ENCODE measurements around the gene CRTC1. TPM values are rescaled to one million over a fixed set of nuclear protein-coding genes. Genes with fewer than 3 reads are reported as not detected.

CRTC1 gene
- total and polyA plus RNA-seq, 4 donors, result 1.5 to 3.5 (median 1.9) TPM

DNA sequence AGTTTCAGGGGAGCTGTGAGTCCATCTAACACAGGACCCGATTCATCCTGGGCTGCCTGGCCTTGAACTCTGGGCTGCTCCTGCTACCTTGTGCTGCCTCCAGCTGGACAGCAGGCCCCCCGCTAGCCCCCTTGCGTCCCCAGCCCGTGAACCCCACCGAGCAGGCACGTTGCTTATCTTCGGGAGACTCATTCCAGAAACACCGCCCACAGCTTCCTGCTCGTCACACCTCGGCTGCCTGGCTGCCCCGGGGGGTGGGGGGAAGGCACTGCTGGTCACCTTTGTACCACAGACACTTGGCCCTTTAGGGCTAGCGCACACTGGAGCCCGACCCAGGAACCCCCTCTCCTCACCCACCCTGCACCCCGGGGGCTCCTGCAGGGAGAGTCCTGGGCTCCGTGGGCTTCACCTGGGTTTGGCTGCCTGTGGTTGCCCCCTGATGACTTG lies 48.1 kb downstream of the CRTC1 start:
- Histone ChIP-seq H3K9ac (ENCODE audit: low read depth in 1 of 2, low read length in 2 of 2) (no peak overlapping the region), H3K27me3 (ENCODE audit: control insufficient read depth in 4 of 4, insufficient read depth in 4 of 4, low read length in 3 of 4) (no peaks in the 10 kb centered on the region), H3K27ac (ENCODE audit: low read depth in 1 of 2, low read length in 2 of 2) (no peak overlapping the region), H3K4me3 (ENCODE audit: low read depth in 1 of 3, low read length in 3 of 3) (no peak overlapping the region), H3K9me3 (ENCODE audit: control insufficient read depth in 4 of 4, low read length in 3 of 4) (no peaks in the 10 kb centered on the region), H3K36me3 (ENCODE audit: control insufficient read depth in 4 of 4, insufficient read depth in 3 of 4, low read depth in 1 of 4, low read length in 3 of 4) (no peaks in the 10 kb centered on the region), H3K4me1 (ENCODE audit: control insufficient read depth in 4 of 4, insufficient read depth in 4 of 4, low read length in 3 of 4) (no peaks in the 10 kb centered on the region)
- no peak for TF ChIP-seq TAF1 (conservative IDR thresholded peaks at IDR 0.05)
- TF ChIP-seq, protein P1, sequence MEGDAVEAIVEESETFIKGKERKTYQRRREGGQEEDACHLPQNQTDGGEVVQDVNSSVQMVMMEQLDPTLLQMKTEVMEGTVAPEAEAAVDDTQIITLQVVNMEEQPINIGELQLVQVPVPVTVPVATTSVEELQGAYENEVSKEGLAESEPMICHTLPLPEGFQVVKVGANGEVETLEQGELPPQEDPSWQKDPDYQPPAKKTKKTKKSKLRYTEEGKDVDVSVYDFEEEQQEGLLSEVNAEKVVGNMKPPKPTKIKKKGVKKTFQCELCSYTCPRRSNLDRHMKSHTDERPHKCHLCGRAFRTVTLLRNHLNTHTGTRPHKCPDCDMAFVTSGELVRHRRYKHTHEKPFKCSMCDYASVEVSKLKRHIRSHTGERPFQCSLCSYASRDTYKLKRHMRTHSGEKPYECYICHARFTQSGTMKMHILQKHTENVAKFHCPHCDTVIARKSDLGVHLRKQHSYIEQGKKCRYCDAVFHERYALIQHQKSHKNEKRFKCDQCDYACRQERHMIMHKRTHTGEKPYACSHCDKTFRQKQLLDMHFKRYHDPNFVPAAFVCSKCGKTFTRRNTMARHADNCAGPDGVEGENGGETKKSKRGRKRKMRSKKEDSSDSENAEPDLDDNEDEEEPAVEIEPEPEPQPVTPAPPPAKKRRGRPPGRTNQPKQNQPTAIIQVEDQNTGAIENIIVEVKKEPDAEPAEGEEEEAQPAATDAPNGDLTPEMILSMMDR (IDR thresholded peaks at IDR 0.05; ENCODE audit: low read depth, low read length, missing input control), result no peak
- no peak for TF ChIP-seq HNF4A (conservative IDR thresholded peaks at IDR 0.05)
- no peak for TF ChIP-seq YY1 (IDR thresholded peaks at IDR 0.05)
- TF ChIP-seq EGR1 (IDR thresholded peaks at IDR 0.05; ENCODE audit: low read depth in 2 of 2), result no peak
- TF ChIP-seq, protein P2, sequence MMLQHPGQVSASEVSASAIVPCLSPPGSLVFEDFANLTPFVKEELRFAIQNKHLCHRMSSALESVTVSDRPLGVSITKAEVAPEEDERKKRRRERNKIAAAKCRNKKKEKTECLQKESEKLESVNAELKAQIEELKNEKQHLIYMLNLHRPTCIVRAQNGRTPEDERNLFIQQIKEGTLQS (IDR thresholded peaks at IDR 0.05), result no peak
- no peak for TF ChIP-seq RXRA (IDR thresholded peaks at IDR 0.05)
- no peak for TF ChIP-seq JUND (IDR thresholded peaks at IDR 0.05)
- TF ChIP-seq, protein P3, sequence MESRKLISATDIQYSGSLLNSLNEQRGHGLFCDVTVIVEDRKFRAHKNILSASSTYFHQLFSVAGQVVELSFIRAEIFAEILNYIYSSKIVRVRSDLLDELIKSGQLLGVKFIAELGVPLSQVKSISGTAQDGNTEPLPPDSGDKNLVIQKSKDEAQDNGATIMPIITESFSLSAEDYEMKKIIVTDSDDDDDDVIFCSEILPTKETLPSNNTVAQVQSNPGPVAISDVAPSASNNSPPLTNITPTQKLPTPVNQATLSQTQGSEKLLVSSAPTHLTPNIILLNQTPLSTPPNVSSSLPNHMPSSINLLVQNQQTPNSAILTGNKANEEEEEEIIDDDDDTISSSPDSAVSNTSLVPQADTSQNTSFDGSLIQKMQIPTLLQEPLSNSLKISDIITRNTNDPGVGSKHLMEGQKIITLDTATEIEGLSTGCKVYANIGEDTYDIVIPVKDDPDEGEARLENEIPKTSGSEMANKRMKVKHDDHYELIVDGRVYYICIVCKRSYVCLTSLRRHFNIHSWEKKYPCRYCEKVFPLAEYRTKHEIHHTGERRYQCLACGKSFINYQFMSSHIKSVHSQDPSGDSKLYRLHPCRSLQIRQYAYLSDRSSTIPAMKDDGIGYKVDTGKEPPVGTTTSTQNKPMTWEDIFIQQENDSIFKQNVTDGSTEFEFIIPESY (IDR thresholded peaks at IDR 0.05), result no peak
- TF ChIP-seq, protein P4, sequence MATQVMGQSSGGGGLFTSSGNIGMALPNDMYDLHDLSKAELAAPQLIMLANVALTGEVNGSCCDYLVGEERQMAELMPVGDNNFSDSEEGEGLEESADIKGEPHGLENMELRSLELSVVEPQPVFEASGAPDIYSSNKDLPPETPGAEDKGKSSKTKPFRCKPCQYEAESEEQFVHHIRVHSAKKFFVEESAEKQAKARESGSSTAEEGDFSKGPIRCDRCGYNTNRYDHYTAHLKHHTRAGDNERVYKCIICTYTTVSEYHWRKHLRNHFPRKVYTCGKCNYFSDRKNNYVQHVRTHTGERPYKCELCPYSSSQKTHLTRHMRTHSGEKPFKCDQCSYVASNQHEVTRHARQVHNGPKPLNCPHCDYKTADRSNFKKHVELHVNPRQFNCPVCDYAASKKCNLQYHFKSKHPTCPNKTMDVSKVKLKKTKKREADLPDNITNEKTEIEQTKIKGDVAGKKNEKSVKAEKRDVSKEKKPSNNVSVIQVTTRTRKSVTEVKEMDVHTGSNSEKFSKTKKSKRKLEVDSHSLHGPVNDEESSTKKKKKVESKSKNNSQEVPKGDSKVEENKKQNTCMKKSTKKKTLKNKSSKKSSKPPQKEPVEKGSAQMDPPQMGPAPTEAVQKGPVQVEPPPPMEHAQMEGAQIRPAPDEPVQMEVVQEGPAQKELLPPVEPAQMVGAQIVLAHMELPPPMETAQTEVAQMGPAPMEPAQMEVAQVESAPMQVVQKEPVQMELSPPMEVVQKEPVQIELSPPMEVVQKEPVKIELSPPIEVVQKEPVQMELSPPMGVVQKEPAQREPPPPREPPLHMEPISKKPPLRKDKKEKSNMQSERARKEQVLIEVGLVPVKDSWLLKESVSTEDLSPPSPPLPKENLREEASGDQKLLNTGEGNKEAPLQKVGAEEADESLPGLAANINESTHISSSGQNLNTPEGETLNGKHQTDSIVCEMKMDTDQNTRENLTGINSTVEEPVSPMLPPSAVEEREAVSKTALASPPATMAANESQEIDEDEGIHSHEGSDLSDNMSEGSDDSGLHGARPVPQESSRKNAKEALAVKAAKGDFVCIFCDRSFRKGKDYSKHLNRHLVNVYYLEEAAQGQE (IDR thresholded peaks at IDR 0.05), result no peak
- no peak for TF ChIP-seq RAD21 (IDR thresholded peaks at IDR 0.05)
- no peak for TF ChIP-seq FOXA2 (IDR thresholded peaks at IDR 0.05)
- TF ChIP-seq NR2F2 (IDR thresholded peaks at IDR 0.05), result no peak
- TF ChIP-seq HNF4G (IDR thresholded peaks at IDR 0.05), result no peak
- TF ChIP-seq, protein P5, sequence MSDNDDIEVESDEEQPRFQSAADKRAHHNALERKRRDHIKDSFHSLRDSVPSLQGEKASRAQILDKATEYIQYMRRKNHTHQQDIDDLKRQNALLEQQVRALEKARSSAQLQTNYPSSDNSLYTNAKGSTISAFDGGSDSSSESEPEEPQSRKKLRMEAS (IDR thresholded peaks at IDR 0.05), result no peak
- TF ChIP-seq SP1 (IDR thresholded peaks at IDR 0.05), result no peak
- no peak for TF ChIP-seq FOXA1 (IDR thresholded peaks at IDR 0.05)
- TF ChIP-seq GABPA (IDR thresholded peaks at IDR 0.05 in 1 of 2, conservative IDR thresholded peaks at IDR 0.05 in 1 of 2), result no peak
- 67% methylated on average over 15 of the region's 15 CpGs for WGBS
- no peak for DNase-seq (ENCODE audit: low spot score)

All from liver (tissue), 9 donors.